Cerebellar nuclear complex (tissue), 1 donor: ENCODE data around the gene GPR3.
"Not testable (repeated sequence)": the region's sequence is repeated elsewhere in the genome, so short reads cannot be mapped to it uniquely, and the experiment has no call there.

ENCODE experiments used
- DNase-seq, 2 experiments: peaks; one replicate each; lab custom pipeline; 2025; lab: John Stamatoyannopoulos, UW

GPR3 gene

GRCh38 chr1:27428316-27429028 lies 36.0 kb downstream of the GPR3 start:
- DNase-seq, result no peak

- no peak for DNase-seq
Observed at GRCh38 chr1:27429029-27429425, 36.6 kb downstream of the GPR3 start.

DNA sequence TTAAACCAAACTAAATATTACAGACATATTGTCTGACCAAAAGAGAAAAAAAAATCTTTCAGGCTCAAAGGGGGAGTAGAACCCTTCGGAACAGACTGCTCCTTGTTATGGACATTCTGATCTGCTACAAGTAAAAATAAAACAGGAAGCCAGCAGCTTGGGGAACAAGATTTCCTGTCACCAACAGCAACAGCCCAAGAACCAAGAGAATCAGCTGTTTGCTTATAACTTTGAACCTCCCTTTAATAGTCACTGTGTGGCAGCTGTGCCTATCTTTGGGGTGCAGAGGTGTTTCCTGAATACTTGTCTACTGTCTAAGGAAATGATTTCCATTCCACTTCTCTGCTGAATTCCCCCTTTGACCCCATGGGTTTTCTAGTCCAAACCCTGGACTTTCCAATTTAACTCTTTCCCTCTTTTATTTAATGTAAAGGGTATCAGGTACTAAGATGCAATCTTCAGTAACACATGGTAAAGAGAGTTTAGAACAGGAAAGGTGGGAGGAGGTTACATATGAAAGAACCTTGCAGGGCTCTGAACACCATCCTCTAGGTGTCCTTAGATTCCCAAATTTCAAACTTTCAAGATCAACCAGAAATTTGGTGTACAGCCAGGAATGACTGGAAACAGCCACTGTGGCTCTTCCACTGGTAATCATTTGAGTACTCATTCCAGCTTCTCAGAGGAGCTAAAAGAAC lies 38.6 kb downstream of the GPR3 start:
- no peak for DNase-seq

GRCh38 chr1:27431601-27431940 lies 39.1 kb downstream of the GPR3 start:
- DNase-seq, result no peak

GRCh38 chr1:27432725-27433124 lies 40.3 kb downstream of the GPR3 start:
- DNase-seq, result not testable (repeated sequence)

DNA sequence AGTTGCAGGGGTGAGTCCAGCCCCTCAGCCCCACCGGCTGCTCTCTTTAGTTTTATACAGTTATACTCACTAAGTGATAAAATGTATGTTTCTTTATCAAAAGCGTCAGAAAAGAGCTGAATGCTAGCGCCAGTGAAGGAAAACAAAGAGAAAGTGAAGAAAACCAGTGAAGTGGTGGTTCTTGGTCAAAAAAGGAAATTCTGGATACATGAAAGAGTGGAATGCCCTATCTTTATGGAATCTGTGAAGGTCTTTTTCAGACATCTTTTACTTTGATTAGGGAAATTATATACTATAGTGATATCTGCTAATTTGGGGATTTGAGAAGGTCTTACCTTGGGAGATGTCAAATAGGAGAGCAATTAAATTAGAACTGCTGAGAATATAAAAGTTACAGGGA lies 41.3 kb downstream of the GPR3 start:
- DNase-seq, result no peak

- DNase-seq, result no peak
Observed at GRCh38 chr1:27435566-27436203, 43.3 kb downstream of the GPR3 start.

GRCh38 chr1:27436204-27437159 lies 44.1 kb downstream of the GPR3 start:
- no peak for DNase-seq

DNA sequence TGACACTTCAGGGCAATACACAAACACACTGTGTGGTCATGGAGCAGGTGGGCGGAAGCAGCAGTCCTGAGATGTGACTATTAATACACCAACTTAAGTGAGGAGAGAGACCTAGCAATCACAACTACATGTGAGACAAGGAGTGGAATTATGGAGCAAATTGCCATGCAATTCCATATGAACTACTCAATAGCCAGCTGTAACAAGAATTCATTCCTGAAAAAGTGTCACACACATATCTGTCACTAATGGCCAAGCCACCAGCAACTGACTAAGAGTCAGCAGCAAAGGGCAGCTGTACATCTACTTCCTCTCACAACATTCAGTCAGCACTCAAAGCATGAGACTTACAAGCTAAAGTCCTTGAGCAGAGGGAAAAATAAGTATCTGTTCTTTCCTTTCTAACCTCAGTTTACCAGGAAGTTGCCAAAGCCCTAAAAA lies 46.2 kb downstream of the GPR3 start:
- DNase-seq, result no peak

- DNase-seq, result no peak
Observed at GRCh38 chr1:27439150-27439549, 46.7 kb downstream of the GPR3 start.

GRCh38 chr1:27444632-27445031 lies 52.2 kb downstream of the GPR3 start:
- DNase-seq, result no peak
